Activated CD4-positive, alpha-beta T cell treated with anti-CD3 and anti-CD28 coated beads, Interleukin-2, Interleukin-4, amounts not matched to agents 100 ng/mL and 50 ng/mL, durations not matched to agents 16 hours and 8 hours (primary cell): ENCODE results near the gene FSCN2.
"Not testable (repeated sequence)": the region's sequence is repeated elsewhere in the genome, so short reads cannot be mapped to it uniquely, and the experiment has no call there.

Experiments
- DNase-seq: peaks from one replicate; pipeline ENCODE4 v3.0.0-alpha.2; 2020; ENCODE audit warnings: low spot score

FSCN2 gene

DNA sequence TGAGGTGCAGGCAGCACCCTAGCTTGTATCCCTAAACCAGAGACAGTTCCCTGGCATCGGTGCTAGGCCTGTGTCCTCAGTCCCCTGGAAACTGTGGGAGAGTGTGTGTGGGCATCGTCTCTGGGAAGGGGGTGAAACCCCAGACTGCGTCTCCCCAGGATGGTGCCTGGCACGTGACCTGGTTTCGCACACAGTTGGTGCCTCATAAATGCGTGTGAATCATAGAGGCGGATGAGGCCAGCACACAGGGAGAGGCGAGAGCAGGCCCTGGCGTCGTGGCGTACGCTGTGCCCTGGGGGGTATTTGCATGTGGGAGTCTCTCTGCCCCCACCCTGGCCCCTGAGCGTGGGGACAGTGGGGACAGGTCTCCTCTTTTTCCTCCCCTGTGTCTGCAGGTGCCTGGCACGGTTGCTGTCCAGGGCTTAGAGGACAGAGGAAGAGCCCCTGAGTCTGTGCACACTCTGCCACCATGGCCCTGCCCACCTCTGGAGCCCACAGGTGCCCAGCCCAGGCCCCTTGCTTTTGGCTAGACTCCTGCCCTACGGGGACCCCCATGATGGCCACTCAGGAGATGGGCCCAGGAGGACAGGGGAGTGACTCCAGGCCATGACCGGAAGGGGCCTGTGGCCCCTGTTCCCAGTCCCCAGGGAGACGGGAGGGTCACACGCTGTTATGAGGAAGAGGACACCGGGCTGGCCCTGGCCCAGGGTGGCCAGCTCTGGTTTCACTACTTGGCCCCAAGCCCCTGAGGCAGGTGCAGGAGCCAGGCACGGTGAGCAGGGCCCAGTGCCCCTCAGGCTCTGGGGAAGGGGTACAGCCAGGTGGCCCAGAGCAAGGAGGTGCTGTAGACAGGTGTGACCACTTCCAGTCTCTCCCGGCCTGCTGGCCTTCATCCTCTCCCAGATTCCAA lies 1.3 kb upstream of the FSCN2 start:
- DNase-seq = no peak

DNA sequence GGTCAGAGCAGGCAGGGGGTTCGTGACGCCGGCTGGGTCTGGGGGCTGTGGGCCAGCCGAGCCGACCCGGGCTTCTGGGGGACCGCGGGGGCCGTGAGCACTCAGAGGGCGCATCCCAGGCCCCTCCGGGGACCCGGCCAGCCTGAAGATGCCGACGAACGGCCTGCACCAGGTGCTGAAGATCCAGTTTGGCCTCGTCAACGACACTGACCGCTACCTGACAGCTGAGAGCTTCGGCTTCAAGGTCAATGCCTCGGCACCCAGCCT lies 140 bp downstream of the FSCN2 start:
- DNase-seq = no peak

DNA sequence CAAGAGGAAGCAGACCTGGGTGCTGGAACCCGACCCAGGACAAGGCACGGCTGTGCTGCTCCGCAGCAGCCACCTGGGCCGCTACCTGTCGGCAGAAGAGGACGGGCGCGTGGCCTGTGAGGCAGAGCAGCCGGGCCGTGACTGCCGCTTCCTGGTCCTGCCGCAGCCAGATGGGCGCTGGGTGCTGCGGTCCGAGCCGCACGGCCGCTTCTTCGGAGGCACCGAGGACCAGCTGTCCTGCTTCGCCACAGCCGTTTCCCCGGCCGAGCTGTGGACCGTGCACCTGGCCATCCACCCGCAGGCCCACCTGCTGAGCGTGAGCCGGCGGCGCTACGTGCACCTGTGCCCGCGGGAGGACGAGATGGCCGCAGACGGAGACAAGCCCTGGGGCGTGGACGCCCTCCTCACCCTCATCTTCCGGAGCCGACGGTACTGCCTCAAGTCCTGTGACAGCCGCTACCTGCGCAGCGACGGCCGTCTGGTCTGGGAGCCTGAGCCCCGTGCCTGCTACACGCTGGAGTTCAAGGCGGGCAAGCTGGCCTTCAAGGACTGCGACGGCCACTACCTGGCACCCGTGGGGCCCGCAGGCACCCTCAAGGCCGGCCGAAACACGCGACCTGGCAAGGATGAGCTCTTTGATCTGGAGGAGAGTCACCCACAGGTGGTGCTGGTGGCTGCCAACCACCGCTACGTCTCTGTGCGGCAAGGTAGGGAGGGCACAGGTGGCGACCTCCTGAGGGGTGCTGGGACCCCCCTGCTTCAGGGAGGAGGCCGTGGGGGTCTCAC lies 667 bp downstream of the FSCN2 start:
- no peak for DNase-seq

DNA sequence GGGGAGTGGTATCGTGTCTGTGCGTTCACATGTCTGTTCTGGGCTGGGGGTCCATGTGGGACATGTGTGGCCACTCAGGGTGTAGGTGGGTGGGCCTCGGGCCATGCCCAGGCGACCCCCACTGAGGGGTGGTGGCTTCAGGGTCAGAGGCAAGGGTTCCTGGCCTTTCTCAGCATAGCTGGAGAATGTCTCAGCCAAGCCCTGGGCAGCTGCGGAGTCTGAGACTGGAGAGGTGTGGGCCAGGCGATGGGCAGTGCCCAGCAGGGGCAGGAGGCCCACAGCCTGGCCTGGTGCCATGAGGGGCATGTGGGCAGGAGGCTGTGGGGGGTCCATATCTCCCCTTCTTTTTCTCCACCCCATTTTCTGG lies 1.2 kb downstream of the FSCN2 start:
- DNase-seq = no peak

DNA sequence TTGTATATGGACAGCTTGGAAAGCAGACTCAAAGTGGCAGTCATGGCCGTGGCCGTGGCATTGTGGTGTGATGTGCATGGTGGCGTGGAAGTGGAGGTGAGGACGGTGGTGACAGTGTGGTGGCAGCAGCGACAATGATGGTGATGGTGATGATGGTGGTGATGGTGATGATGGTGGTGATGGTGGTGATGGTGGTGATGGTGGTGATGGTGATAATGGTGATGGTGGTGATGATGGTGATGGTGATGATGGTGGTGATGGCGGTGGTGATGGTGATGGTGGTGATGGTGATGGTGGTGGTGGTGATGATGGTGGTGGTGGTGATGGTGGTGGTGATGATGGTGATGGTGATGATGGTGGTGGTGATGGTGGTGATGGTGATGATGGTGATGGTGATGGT lies 2.8 kb downstream of the FSCN2 start:
- DNase-seq = not testable (repeated sequence)

DNA sequence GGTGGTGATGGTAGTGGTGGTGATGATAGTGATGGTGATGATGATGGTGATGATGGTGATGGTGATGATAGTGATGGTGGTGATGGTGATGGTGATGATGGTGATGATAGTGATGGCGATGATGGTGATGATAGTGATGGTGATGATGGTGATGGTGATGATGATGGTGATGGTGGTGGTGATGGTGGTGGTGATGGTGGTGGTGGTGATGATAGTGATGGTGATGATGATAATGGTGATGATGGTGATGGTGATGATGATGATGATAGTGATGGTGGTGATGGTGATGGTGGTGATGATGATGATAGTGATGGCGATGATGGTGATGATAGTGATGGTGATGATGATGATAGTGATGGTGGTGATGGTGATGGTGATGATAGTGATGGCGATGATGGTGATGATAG lies 3.8 kb downstream of the FSCN2 start:
- DNase-seq = not testable (repeated sequence)

DNA sequence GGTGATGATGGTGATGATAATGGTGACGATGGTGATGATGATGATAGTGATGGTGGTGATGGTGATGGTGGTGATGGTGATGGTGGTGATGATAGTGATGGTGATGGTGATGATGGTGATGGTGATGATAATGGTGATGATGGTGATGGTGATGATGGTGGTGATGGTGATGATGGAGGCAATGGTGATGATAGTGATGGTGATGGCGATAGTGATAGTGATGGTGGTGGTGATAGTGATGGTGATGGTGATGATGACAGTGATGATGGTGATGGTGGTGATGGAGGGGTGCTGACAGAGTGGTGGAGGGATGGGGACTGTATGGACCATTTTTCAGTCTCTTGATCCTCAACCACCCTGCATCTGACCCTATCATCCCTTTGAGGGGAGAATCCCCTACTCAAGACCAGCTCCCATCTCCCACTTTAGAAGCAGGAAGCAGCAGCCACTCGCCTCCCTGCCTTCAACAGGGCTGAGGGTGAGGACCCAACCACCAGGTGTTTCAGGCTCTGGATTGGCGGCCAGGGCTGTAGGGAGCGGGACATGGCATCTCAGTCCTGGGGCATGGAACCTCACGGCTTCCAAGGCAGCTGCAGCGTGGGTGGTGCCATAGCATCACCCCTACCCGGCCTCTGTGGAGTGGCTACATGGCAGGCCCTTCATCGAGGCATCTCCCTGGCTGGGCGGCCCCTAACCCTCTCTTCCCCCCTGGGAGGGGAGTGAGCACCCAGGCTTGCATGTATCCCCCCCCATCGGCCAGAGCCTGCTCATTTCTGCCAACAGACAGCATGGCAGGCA lies 4.5 kb downstream of the FSCN2 start:
- no peak for DNase-seq

DNA sequence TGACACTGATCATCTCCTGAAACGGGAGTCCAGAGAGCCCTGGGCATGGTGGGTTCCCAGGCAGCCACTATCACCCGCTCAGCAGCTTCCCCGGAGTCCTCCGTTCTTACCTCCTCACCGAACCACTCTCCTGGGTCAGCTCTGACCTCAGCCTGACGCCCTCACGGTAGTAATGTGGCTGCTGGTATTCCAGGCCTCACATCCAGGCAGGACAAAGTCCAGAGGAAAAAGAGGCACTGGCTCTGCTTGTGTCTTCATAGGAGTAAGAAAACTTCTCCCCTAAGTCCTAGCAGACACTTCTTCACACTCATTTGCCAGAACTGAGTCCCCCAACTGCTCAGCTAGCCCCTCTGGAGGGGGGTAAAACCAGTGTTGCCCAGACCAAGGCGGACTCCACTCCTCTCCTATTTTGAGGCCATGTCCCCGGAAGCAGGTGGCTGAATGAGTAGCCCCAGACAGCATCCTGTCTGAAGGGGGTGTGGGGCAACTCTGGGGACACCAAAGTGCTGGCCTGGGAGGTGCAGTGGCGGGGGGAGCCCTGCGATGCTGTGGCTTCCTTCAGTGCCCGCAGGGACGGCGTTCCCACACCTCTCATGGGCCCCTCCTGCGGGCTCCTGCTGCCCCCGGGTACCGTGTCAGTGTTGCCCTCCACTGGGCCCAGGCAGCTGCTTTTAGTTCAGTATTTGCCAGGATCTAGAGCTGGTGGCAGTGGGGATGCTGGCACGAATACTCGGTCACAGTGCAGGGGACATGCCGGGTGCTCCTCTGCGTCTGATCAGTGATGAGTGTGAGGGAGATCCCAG lies 5.4 kb downstream of the FSCN2 start:
- DNase-seq = no peak

DNA sequence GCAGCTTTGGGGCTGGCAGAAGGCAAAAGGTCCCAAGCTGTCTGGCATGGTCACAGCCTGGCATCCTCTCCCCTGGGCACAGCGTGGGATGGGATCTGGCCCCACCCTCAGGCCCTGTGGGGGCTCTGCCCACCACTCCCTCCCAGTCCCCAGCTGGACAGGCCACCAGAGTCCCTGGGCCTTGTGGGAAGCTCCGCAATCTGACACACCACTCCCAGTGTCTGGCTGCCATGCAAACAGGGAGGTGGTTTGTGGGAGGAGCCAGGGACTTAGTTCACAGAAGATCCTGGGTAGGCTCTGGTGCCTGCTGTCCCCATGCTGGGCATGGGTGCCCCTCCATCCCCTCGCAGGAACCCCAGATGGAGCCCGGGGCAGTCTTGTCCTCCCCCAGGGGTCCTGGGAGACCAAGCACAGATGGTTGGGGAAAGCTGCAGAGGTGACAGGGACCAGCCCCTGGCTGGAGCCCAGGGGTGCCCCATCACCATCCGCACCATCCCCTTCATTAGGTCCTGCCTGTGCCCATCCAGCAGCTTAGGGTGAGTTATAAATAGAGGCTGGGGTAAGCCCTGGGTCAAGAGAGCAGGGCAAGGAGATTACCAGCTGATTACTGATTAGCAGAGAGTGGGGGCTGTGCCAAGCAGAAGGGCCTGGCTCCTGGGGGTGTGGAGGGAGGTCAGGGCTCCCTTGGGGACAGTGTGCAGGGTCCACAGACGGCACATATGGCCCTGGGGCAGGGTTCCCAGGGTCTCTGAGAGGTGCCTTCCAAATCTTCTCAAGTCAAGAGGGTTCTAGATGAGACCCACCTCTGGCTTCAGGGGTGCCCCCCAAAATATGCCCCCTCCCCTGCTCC lies 6.2 kb downstream of the FSCN2 start:
- DNase-seq = no peak

DNA sequence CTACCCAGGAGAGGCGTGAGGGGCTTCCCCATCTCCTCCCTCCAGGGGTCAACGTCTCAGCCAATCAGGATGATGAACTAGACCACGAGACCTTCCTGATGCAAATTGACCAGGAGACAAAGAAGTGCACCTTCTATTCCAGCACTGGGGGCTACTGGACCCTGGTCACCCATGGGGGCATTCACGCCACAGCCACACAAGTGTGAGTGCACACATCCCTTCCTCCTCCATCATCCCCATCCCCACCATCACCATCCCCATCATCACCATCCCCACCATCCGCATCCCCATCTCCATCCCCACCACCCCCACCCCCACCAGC lies 6.8 kb downstream of the FSCN2 start:
- no peak for DNase-seq

DNA sequence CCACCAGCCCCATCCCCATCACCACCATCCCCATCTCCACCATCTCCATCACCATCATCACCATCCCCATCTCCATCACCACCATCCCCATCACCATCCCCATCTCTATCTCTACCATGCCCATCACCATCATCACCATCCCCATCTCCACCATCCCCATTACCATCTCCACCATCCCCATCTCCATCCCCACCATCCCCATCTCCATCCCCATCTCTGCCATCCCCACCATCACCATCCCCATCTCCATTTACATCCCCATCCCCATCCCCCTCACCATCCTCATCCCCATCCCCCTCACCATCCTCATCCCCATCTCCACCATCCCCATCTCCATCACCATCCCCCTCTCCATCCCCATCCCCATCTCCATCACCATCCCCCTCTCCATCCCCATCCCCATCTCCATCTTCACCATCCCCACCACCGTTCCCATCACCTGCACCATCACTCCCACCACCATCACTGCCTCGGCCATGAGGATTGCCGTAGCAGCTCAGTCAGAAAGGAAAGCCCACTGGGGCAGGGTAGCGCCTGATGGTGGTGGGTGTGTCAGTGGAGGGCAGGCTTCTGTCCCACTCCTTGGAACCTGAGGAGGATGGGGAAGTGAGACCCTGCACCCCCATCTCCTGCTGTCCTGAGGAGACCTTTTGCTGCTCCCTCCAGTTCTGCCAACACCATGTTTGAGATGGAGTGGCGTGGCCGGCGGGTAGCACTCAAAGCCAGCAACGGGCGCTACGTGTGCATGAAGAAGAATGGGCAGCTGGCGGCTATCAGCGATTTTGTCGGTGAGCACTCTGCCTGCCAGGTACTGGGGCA lies 7.5 kb downstream of the FSCN2 start:
- DNase-seq = no peak

DNA sequence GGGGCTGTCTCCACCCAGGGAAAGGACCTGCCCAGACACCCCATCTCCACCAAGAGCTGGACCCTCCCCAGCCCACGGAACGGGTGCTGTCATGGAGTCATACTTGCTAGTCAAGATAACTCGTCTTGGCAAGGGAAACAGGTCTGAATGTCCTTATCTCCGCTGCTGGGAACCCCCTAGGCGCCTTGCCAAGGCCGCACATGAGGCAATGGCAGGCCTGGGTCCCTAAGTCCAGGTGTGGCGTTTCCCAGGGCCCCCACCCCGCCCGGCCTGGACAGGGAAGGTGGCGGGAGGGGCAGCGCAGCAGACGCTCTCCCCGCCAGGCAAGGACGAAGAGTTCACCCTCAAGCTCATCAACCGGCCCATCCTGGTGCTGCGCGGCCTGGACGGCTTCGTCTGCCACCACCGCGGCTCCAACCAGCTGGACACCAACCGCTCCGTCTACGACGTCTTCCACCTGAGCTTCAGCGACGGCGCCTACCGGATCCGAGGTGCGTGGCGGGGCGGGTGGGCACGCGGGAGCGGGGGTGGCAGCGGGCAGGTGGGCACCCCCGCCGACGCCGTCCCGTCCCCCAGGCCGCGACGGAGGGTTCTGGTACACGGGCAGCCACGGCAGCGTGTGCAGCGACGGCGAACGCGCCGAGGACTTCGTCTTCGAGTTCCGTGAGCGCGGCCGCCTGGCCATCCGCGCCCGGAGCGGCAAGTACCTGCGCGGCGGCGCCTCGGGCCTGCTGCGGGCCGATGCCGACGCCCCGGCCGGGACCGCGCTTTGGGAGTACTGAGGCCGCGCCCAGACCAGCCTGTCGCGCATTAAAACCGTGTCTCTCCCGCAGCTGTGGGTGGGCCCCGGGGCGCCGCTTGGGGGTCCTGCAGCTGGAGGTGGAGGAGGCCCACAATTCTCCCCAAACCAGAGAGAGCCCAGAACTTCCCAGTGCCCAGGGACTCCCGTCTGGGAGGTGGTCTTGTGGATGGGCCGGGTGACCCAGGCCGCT lies 8.4 kb downstream of the FSCN2 start:
- DNase-seq = no peak

DNA sequence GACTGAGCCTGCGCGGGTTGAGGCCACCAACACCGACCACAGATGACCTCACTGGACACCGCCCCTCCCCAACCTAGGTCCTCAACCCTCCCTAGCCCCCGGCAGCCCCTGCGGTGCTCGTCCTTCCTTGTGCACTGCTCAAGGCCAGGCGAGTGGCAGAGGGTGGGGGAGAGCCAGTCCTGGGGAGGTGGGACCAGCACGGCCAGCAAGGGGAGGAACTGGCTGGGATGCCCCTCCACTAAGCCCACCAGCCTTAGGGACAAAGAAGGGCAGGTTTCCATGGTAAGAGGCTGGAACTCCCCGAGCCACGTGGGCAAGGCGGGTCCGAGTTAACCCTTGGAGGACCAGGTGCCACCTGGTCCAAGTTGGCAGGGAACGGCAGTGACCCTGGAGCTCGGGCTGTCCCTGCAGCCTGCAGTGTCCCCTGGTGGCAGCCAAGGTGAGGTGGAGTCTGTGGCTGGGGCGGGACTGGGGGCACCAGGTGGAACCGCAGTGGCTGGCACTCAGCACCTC lies 9.2 kb downstream of the FSCN2 start:
- no peak for DNase-seq

DNA sequence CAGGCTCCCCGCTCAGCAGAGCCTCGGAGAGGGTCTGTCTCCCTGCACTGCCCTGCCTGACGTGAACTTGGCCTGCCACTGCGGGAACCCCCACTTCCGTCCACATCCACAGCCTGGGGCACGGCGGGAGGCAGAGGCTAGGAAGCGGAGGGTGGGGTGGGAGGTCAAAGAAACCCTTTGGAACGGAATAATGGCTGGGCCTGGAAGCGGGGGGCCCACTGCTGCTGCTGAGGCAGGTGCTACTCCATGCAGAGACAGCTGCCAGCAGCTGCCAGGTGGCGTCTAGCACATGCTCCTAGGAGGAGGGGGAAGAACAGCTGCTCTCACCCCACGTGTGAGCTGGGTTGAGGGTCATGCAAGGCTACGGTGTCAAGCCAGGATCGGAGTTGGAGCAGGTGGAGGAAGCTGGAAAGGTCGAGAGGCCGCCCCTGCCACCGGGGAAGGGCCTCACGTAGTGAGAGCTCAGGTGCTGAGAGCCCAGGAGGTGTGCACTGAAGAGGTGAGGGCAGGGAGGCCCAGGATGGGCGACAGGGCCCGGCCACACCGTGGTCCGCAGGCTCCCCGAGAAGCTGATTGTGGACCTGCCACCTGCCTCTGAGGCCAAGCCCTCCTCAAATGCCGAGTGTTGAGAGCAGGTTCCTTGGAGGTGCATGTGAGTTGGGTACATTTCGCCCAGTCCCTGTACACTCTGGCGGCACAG lies 9.8 kb downstream of the FSCN2 start:
- no peak for DNase-seq

DNA sequence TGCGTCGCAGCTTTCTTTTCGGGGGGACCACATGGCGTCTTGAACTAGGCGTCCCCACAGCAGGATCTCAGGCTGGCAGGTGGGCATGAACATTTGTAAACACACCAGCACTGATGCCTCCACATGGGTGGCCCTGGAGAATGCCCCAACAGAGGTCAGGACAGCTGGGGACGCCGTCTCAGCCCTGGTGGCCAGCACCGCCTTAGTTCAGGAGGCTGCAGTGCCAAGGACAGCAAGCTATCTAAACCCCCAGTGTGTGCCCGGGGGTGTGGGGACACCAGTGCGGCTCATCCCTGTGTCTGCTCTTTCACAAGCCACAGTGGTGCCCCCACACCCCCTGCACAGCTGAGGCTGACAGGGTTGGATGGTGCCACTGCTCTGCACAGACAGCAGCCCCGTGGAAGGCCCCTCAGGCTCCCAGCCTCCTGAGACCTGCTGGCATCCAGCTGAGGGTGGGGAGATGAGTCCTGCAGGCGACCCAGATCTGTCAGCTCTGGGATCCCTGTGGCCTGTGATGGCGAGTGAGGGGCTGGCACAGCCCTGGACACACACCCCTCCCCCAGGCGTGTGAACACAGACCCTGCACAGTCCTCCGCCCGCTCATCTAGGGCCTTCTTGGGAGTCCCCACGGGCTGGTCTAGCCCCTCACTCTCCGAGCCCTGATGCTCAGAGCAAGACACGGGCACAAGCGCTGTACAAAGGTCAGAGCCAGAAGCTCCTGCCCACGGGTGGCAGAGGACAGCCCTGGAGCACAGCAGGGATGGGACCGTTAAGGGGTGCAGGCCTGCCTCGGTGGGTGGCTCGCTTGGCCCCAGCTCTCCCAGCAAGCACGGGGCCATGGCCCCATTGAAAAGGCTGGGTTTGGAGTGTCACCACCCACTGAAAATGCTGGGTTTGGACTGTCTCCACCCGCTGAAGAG lies 10.7 kb downstream of the FSCN2 start:
- no peak for DNase-seq

DNA sequence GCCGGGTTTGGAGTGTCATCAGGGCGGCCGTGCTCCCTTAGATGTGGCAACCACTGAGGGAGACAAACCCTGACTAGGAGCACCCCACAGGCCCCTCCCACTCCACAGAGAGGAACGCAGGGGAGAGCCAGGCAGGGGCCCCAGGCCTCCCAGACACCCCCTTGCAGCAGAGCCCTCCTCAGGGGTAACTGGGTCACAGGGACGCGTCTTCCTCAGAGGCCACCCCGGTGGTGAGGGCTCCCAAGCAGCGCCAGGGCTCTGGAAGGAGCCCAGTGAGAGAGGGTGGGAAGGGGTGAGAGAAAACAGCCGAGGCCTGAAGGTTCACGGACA lies 11.4 kb downstream of the FSCN2 start:
- no peak for DNase-seq

DNA sequence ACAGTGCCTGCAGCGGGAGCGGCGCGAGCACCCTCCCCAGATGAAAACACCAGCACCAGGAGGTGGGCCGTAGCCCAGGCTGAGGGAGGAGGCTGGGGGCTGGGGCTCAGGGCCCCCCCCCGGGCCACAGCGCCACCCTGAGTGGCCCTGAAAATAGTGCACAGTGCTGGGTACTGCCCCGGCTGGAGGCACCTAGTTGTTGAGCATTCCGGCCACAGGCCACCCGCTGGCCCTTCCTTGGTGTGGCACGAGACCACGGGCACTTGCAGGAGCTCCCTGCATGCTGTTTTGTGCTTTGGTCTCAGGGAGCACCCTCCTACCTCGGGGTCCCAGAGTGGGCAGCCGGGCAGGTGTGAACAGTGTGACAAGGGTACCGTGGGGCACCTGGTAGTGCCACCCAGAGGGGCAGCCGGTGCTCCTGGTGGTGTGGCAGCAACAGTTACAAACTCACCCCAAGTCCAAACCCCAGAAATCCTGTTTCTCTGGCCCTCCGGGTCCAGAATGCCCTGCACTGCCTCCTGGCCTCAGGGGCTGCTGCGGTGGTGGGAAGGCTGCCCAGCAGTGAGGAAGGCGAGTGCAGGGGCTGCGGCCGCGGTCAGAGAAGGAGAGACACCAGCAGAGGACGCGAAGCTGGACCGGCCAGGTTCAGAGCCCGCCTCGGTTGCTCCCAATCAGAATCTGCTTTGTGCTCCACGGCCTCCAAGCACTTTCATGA lies 11.9 kb downstream of the FSCN2 start:
- no peak for DNase-seq
